CD4-positive, alpha-beta T cell treated with Interleukin-15 for 4 hours (primary cell): Measurements from ENCODE around the gene TREM2.
"Not testable (repeated sequence)": the region's sequence is repeated elsewhere in the genome, so short reads cannot be mapped to it uniquely, and the experiment has no call there.

ENCODE experiments used
- DNase-seq: peaks from one replicate; pipeline ENCODE4 v3.0.0-alpha.2; 2020; ENCODE audit warnings: low spot score

Gene TREM2

GRCh38 chr6:41153992-41154625, 8.8 kb downstream of the TREM2 start, which contains the start of gene TREML1:
Gene TREML1 (minus strand): TSS chr6:41154347. CDS start chr6:41154288, 59 bp downstream.
- DNase-seq: no peak

GRCh38 chr6:41153451-41153850, 9.5 kb downstream of the TREM2 start:
- no peak for DNase-seq

- no peak for DNase-seq
Observed at GRCh38 chr6:41150671-41151070, 12.2 kb downstream of the TREM2 start.

- DNase-seq: no peak
Observed at GRCh38 chr6:41147917-41148316, 15.0 kb downstream of the TREM2 start.

- no peak for DNase-seq
Observed at GRCh38 chr6:41136911-41137310, 26.0 kb downstream of the TREM2 start.

GRCh38 chr6:41135062-41135832, 27.7 kb downstream of the TREM2 start:
- DNase-seq: no peak

- DNase-seq: no peak
Observed at GRCh38 chr6:41132254-41132653, 30.7 kb downstream of the TREM2 start.

GRCh38 chr6:41125282-41125681, 37.6 kb downstream of the TREM2 start:
- no peak for DNase-seq

GRCh38 chr6:41122918-41123317, 40.0 kb downstream of the TREM2 start:
- no peak for DNase-seq

GRCh38 chr6:41122373-41122772, 40.5 kb downstream of the TREM2 start:
- no peak for DNase-seq

GRCh38 chr6:41120058-41120457, 42.9 kb downstream of the TREM2 start:
- no peak for DNase-seq

GRCh38 chr6:41119508-41119907, 43.4 kb downstream of the TREM2 start:
- DNase-seq: no peak

GRCh38 chr6:41115027-41115426, 47.9 kb downstream of the TREM2 start:
- not testable (repeated sequence) for DNase-seq

- no peak for DNase-seq
Observed at GRCh38 chr6:41111017-41111416, 51.9 kb downstream of the TREM2 start.
